ENCODE data around the gene MRTFA.

MRTFA gene

DNA sequence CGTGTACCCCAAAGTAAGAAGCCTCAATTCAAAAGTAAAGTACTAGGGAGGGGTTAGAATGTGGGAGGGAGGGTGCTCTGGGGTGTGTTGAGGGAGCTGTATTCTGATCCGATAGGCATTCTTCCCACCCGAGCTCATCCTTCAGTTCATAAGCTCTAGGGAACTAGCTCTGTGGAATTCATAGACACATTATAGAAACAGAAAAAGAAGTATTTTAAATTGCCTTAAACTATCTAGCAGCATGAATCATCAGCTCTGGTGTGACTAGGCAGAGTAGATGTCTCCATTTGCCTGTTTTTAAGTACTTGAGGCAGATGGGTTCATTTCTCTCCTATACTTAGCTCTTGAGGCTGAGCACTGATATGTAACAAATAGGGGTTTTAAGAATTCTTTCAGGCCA is 273.5 kb downstream of the MRTFA start:
- DNase-seq (ENCODE audit: extremely low read depth, insufficient read length), result no peak

DNA sequence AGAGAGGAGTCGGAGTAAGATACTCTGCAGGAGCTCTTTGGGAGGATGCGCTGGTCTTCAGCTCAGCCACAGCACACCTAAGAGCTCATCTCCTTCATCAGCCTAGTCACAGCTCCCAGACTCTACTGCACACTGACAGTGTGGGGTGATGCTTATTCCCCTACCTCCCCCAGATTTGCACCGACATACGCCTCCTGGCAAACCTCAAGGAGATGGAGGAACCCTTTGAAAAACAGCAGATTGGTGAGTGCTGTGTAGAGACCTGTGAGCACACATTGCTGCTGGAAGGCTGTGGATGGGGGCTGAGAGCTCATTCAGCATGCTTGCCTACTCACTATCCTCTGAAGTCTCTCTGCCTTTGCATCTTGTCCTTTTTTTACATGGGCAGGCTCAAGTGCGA is 275.4 kb downstream of the MRTFA start:
- Histone ChIP-seq H3K4me3 (replicated peaks; ENCODE audit: low read depth, low read length) (no peak overlapping the region), H3K27me3 (replicated peaks; ENCODE audit: control insufficient read depth, insufficient read depth, low read length) (no peaks in the 10 kb centered on the region), H3K36me3 (ENCODE audit: control insufficient read depth, insufficient read depth, low read length) (peaks cover 35% of the 10 kb centered on the region)
- TF ChIP-seq, protein P1, sequence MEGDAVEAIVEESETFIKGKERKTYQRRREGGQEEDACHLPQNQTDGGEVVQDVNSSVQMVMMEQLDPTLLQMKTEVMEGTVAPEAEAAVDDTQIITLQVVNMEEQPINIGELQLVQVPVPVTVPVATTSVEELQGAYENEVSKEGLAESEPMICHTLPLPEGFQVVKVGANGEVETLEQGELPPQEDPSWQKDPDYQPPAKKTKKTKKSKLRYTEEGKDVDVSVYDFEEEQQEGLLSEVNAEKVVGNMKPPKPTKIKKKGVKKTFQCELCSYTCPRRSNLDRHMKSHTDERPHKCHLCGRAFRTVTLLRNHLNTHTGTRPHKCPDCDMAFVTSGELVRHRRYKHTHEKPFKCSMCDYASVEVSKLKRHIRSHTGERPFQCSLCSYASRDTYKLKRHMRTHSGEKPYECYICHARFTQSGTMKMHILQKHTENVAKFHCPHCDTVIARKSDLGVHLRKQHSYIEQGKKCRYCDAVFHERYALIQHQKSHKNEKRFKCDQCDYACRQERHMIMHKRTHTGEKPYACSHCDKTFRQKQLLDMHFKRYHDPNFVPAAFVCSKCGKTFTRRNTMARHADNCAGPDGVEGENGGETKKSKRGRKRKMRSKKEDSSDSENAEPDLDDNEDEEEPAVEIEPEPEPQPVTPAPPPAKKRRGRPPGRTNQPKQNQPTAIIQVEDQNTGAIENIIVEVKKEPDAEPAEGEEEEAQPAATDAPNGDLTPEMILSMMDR (IDR thresholded peaks at IDR 0.05; ENCODE audit: insufficient read depth, low read length, poor library complexity, severe bottlenecking), result no peak
- DNase-seq (ENCODE audit: extremely low read depth, insufficient read length), result no peak

More for the DNA sequence above, 273.5 kb downstream of the MRTFA start:
- H3K36me3 ChIP-seq (ENCODE audit: control insufficient read depth, insufficient read depth, low read length), result peaks cover 33% of the 10 kb centered on the region
- no peaks in the 10 kb centered on the region for H3K27me3 ChIP-seq (replicated peaks; ENCODE audit: control insufficient read depth, insufficient read depth, low read length)
- TF ChIP-seq, protein P1 (IDR thresholded peaks at IDR 0.05; ENCODE audit: insufficient read depth, low read length, poor library complexity, severe bottlenecking), result no peak
- H3K4me3 ChIP-seq (replicated peaks; ENCODE audit: low read depth, low read length), result no peak overlapping the region

All from GM06990 (cell line).